ENCODE data around the gene CDC42BPG. TPM values are rescaled to one million over a fixed set of nuclear protein-coding genes. Genes with fewer than 3 reads are reported as not detected.

Gene CDC42BPG
- total RNA-seq, 1 donor from 2014 or later: under 0.01 TPM

DNA sequence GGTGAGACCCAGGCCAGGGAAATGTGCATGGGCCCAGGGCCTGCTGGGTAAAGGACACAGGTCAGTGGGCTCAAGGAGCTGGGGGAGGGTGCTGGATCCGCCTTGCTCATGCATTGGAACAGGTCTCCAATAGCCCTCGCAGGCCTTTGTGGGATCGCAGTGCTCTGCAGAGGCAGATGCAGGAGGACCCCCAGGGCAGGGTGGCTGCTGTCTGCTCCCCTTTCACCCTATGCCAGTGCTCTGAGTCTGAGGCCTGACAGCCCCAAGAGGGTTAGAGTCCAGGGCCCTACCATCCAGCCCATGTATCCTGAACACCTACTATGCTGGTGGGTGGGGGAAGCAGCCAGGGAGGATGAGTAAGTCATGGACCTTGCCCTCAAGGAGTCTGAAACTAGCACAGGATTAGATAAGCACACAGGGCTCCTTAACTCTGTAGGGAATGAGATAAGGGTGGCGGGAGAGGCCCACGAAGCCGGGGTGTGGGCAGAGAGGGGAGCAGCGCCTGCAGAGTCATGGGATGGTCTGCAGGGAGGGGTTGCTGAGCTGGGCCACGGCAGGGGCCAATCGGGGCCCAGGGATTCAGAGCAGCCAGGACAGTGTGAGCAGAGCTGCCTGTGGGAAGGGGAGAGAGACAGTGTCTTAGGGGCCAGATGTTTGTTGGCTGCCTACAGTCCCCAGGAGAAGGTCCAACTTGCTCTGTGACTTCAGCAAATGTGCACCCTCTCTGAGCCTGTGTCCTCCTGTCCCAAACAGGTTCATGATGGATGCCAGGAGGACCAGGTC is 44.5 kb upstream of the CDC42BPG start:
- H3K27me3 ChIP-seq (ENCODE audit: control insufficient read depth in 3 of 3, insufficient read depth in 3 of 3, low read length in 3 of 3): no peaks in the 10 kb centered on the region
- H3K4me1 ChIP-seq (ENCODE audit: control insufficient read depth in 3 of 3, insufficient read depth in 3 of 3, low read length in 3 of 3): peaks cover 7 to 18% (median 13%) of the 10 kb centered on the region in 3 donors
- H3K4me3 ChIP-seq (ENCODE audit: low read length in 3 of 3): no peak overlapping the region
- H3K36me3 ChIP-seq (ENCODE audit: control insufficient read depth in 3 of 3, insufficient read depth in 3 of 3, low read length in 3 of 3): no peaks in the 10 kb centered on the region
- H3K9ac ChIP-seq (ENCODE audit: low read depth in 1 of 3, low read length in 3 of 3): no peak overlapping the region
- H3K27ac ChIP-seq (ENCODE audit: low read depth, low read length): no peak overlapping the region
- H3K9me3 ChIP-seq (ENCODE audit: control insufficient read depth in 3 of 3, low read length in 3 of 3): no peaks in the 10 kb centered on the region

DNA sequence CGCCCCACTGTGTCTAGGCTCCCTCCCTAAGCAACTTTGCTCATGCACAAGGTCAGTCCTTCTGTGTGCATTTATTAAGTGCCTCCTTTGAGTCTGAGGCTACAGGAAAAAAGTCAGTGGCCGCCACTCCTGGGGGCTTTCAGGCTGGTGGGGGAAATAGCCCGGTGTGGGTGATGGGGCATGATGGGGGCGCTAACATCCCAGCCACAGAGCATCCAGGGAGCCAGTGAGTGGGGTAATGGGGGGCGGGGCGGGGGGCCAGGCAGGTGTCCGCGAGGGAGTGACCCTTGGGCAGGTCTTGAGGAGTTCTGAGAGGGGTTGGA is 43.9 kb upstream of the CDC42BPG start:
- Histone ChIP-seq H3K4me1 (ENCODE audit: control insufficient read depth in 3 of 3, insufficient read depth in 3 of 3, low read length in 3 of 3) (peaks cover 7 to 19% (median 11%) of the 10 kb centered on the region in 3 donors), H3K27me3 (ENCODE audit: control insufficient read depth in 3 of 3, insufficient read depth in 3 of 3, low read length in 3 of 3) (no peaks in the 10 kb centered on the region), H3K9me3 (ENCODE audit: control insufficient read depth in 3 of 3, low read length in 3 of 3) (no peaks in the 10 kb centered on the region), H3K27ac (ENCODE audit: low read depth, low read length) (no peak overlapping the region), H3K9ac (ENCODE audit: low read depth in 1 of 3, low read length in 3 of 3) (peak overlapping the region in 2 of 3 donors; percentile 27 to 69), H3K4me3 (ENCODE audit: low read length in 3 of 3) (peak overlapping the region in 2 of 3 donors; percentile 52 to 67), H3K36me3 (ENCODE audit: control insufficient read depth in 3 of 3, insufficient read depth in 3 of 3, low read length in 3 of 3) (no peaks in the 10 kb centered on the region)

DNA sequence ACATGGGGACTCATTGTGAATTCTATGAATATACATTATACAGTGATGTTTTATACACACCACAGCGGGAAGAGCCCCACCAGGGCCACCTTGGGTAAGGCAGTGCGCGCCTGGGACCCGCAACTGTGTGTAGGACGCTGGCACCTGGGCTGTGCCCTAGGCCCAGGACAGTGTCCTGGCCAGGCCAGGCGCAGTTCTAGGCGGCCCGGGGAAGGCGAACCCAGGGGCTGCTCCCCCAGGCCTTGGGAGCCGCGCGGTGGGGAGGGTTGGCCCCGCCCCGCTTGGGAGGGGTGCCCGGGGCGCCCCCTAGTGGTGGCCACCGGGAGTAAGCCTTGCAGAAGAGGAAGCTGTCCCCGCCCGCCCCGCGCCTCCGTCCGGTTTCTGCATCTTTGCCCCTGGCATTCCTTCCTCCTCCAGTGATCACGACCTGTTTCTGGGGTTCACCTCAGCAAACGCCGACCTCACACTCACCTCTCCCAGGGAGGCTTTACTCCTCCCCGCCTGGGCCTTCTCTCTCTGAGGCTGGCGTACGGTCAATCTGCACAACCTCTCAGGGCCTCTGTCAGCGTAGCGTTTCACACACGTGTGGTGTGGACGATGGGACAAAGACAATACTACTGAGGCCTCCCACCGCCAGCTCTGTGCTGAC is 43.4 kb upstream of the CDC42BPG start:
- H3K9ac ChIP-seq (ENCODE audit: low read depth in 1 of 3, low read length in 3 of 3): peak overlapping the region in 2 of 3 donors; percentile 51 to 69
- H3K36me3 ChIP-seq (ENCODE audit: control insufficient read depth in 3 of 3, insufficient read depth in 3 of 3, low read length in 3 of 3): no peaks in the 10 kb centered on the region
- H3K27me3 ChIP-seq (ENCODE audit: control insufficient read depth in 3 of 3, insufficient read depth in 3 of 3, low read length in 3 of 3): no peaks in the 10 kb centered on the region
- H3K4me3 ChIP-seq (ENCODE audit: low read length in 3 of 3): peak overlapping the region; percentile 52 to 67 (median 52)
- H3K27ac ChIP-seq (ENCODE audit: low read depth, low read length): peak overlapping the region; percentile 27
- H3K9me3 ChIP-seq (ENCODE audit: control insufficient read depth in 3 of 3, low read length in 3 of 3): no peaks in the 10 kb centered on the region
- H3K4me1 ChIP-seq (ENCODE audit: control insufficient read depth in 3 of 3, insufficient read depth in 3 of 3, low read length in 3 of 3): peaks cover 7 to 21% (median 11%) of the 10 kb centered on the region in 3 donors

DNA sequence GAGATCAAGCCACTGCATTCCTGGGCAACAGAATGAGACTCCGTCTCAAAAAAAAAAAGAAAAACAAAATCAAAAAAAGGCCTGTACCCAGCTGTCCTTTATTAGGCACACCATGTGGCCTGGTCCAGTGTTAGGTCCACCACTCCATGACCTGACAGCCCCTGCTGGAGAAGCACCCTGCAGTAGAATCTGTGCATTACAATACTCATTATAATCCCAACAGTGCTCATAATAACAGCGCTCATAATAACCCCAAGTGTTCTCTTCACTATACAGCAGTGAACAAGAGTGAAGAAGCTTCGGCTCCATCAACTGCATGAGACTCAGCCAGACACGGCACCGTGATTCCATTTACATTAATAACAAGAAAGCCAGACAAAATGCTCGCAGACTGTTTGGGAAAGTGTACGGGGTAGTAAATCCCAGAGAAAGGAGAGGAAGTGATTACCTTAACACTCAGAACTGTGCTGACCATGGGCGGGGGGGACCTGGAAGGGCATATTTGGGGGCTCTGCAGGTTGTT is 42.8 kb upstream of the CDC42BPG start:
- Histone ChIP-seq H3K36me3 (ENCODE audit: control insufficient read depth in 3 of 3, insufficient read depth in 3 of 3, low read length in 3 of 3) (no peaks in the 10 kb centered on the region), H3K9ac (ENCODE audit: low read depth in 1 of 3, low read length in 3 of 3) (peak overlapping the region in 1 of 3 donors; percentile 69), H3K4me3 (ENCODE audit: low read length in 3 of 3) (peak overlapping the region in 1 of 3 donors; percentile 52), H3K27ac (ENCODE audit: low read depth, low read length) (peak overlapping the region; percentile 27), H3K27me3 (ENCODE audit: control insufficient read depth in 3 of 3, insufficient read depth in 3 of 3, low read length in 3 of 3) (no peaks in the 10 kb centered on the region), H3K9me3 (ENCODE audit: control insufficient read depth in 3 of 3, low read length in 3 of 3) (no peaks in the 10 kb centered on the region), H3K4me1 (ENCODE audit: control insufficient read depth in 3 of 3, insufficient read depth in 3 of 3, low read length in 3 of 3) (peaks cover 7 to 18% (median 11%) of the 10 kb centered on the region in 3 donors)

DNA sequence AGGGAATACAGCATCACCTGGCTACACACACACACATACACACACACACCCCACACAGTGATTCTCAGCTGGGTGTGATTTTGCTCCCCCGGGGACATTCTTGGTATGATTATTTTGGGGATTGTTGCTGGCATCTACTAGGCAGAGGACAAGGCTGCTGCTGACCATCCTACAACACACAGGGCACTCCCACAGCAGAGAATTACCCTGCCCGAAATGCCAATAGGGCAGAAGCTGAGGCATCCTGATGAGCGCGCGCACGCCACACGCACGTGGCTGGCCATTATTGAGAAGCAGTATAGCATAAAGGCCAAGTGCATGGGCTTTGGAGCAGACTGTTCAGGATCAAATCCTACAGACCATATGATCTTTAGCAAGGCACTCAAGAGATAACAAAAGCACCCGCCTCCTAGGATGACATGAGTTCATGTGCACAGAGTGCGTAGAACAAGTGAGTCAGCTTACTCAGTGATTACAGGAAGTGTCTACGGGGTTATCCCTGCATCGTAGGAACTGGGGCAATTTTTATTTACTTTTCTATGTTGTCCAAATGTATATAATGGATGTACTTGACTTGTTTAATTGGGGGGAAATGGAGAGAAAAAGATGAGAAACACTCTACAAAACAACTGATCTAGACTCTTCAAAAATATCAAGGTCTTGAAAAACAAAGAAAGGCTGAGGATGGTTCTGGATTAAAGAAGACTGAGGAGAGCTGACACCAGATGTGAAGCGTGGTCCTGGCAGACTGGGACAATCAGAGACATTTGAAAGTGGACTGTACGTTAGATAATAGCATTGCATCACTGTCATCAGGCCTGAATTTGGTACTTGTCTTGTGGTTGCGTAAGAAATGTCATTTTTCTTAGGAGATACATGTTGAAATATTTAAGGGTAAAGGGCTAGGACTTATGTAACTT is 41.2 kb upstream of the CDC42BPG start:
- H3K27me3 ChIP-seq (ENCODE audit: control insufficient read depth in 3 of 3, insufficient read depth in 3 of 3, low read length in 3 of 3): no peaks in the 10 kb centered on the region
- H3K36me3 ChIP-seq (ENCODE audit: control insufficient read depth in 3 of 3, insufficient read depth in 3 of 3, low read length in 3 of 3): no peaks in the 10 kb centered on the region
- no peak overlapping the region for H3K4me3 ChIP-seq (ENCODE audit: low read length in 3 of 3)
- H3K9ac ChIP-seq (ENCODE audit: low read depth in 1 of 3, low read length in 3 of 3): no peak overlapping the region
- peaks cover 10 to 21% (median 12%) of the 10 kb centered on the region in 3 donors for H3K4me1 ChIP-seq (ENCODE audit: control insufficient read depth in 3 of 3, insufficient read depth in 3 of 3, low read length in 3 of 3)
- no peaks in the 10 kb centered on the region for H3K9me3 ChIP-seq (ENCODE audit: control insufficient read depth in 3 of 3, low read length in 3 of 3)
- H3K27ac ChIP-seq (ENCODE audit: low read depth, low read length): no peak overlapping the region

DNA sequence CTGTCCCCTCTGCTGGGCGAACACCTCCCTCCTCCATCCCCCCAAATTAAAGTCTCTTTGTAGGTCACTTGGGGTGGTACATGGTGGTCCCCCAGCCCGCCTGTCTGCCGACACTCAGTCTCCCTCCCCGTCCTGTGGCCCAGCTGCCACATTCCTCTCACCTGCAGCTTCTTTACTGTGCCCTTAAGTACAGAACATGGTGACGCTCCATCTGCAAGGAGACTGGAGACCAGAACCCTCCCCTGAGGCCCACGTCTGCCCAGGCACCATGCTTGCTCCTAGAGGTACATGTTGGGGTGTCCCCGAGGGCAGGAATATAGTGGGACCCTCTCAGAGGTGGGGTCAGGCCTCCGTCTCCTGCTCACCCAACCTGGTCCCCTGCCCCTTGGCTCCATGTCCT is 39.6 kb upstream of the CDC42BPG start:
- H3K4me3 ChIP-seq (ENCODE audit: low read length in 3 of 3): no peak overlapping the region
- H3K9ac ChIP-seq (ENCODE audit: low read depth in 1 of 3, low read length in 3 of 3): no peak overlapping the region
- peaks cover 24 to 31% (median 25%) of the 10 kb centered on the region in 3 donors for H3K4me1 ChIP-seq (ENCODE audit: control insufficient read depth in 3 of 3, insufficient read depth in 3 of 3, low read length in 3 of 3)
- H3K27ac ChIP-seq (ENCODE audit: low read depth, low read length): no peak overlapping the region
- H3K36me3 ChIP-seq (ENCODE audit: control insufficient read depth in 3 of 3, insufficient read depth in 3 of 3, low read length in 3 of 3): no peaks in the 10 kb centered on the region
- H3K9me3 ChIP-seq (ENCODE audit: control insufficient read depth in 3 of 3, low read length in 3 of 3): no peaks in the 10 kb centered on the region
- H3K27me3 ChIP-seq (ENCODE audit: control insufficient read depth in 3 of 3, insufficient read depth in 3 of 3, low read length in 3 of 3): no peaks in the 10 kb centered on the region

DNA sequence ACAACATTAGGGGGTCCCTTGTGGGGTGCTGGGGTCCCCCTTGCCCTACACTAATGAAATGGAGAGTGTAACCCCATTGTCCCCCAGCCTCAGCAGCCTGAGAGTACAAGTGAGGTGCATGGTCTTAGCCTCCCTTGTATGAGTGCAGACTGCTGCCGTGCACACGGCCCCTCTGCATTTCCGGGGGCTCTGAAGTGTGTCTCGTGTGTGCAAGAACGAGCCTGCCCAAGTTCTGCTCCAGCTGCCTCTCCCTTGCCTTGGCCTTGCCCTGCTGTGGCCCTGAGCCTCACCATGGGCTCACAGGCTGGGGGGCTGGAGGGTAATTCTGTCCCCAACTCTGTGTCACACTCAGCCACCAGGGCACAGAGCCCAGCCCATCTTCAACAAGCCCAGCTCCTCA is 39.1 kb upstream of the CDC42BPG start:
- no peaks in the 10 kb centered on the region for H3K27me3 ChIP-seq (ENCODE audit: control insufficient read depth in 3 of 3, insufficient read depth in 3 of 3, low read length in 3 of 3)
- no peak overlapping the region for H3K27ac ChIP-seq (ENCODE audit: low read depth, low read length)
- H3K4me1 ChIP-seq (ENCODE audit: control insufficient read depth in 3 of 3, insufficient read depth in 3 of 3, low read length in 3 of 3): peaks cover 25 to 33% (median 27%) of the 10 kb centered on the region in 3 donors
- no peak overlapping the region for H3K4me3 ChIP-seq (ENCODE audit: low read length in 3 of 3)
- no peaks in the 10 kb centered on the region for H3K36me3 ChIP-seq (ENCODE audit: control insufficient read depth in 3 of 3, insufficient read depth in 3 of 3, low read length in 3 of 3)
- no peaks in the 10 kb centered on the region for H3K9me3 ChIP-seq (ENCODE audit: control insufficient read depth in 3 of 3, low read length in 3 of 3)
- H3K9ac ChIP-seq (ENCODE audit: low read depth in 1 of 3, low read length in 3 of 3): no peak overlapping the region

DNA sequence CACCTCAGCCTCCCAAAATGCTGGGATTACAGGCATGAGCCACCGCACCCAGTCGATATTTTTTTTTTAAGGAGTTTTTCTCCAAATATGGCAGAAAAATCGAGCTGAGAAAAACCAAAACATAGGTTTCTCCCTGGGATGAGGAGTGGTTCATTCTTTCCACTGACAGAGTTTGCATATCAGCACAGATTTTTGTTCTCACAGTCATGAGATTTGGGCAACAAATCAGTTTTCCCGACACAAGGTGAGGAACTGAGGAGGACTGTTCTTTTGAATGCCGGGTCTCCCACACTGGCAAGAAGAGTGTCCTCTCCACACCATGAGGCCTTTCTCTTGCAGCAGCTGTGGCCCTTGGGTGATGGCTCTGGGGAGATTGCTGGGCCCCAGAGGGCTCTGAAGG is 37.8 kb upstream of the CDC42BPG start:
- Histone ChIP-seq H3K4me3 (ENCODE audit: low read length in 3 of 3) (no peak overlapping the region), H3K27me3 (ENCODE audit: control insufficient read depth in 3 of 3, insufficient read depth in 3 of 3, low read length in 3 of 3) (no peaks in the 10 kb centered on the region), H3K9ac (ENCODE audit: low read depth in 1 of 3, low read length in 3 of 3) (peak overlapping the region in 1 of 3 donors; percentile 25), H3K36me3 (ENCODE audit: control insufficient read depth in 3 of 3, insufficient read depth in 3 of 3, low read length in 3 of 3) (no peaks in the 10 kb centered on the region), H3K9me3 (ENCODE audit: control insufficient read depth in 3 of 3, low read length in 3 of 3) (no peaks in the 10 kb centered on the region), H3K27ac (ENCODE audit: low read depth, low read length) (no peak overlapping the region), H3K4me1 (ENCODE audit: control insufficient read depth in 3 of 3, insufficient read depth in 3 of 3, low read length in 3 of 3) (peaks cover 19 to 33% (median 27%) of the 10 kb centered on the region in 3 donors)

DNA sequence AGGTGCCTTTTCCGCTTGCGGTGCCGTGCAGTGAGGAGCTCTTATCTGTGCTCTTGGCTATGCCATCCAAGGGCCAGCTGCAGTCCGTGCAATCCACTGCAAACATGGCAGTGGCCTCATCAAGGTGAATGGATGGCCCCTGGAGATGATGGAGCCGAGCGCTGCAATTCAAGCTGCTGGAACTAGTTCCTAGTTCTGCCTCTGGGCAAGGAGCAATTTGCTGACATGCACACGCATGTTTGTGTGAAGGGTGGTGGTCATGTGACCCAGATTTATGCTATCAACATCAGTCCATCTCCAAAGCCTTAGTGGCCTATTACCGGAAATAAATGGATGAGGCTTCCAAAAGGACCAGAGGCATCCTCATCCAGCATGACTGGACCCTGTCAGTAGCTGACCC is 37.0 kb upstream of the CDC42BPG start:
- Histone ChIP-seq H3K9ac (ENCODE audit: low read depth in 1 of 3, low read length in 3 of 3) (no peak overlapping the region), H3K9me3 (ENCODE audit: control insufficient read depth in 3 of 3, low read length in 3 of 3) (no peaks in the 10 kb centered on the region), H3K4me1 (ENCODE audit: control insufficient read depth in 3 of 3, insufficient read depth in 3 of 3, low read length in 3 of 3) (peaks cover 26 to 40% (median 35%) of the 10 kb centered on the region in 3 donors), H3K27me3 (ENCODE audit: control insufficient read depth in 3 of 3, insufficient read depth in 3 of 3, low read length in 3 of 3) (no peaks in the 10 kb centered on the region), H3K27ac (ENCODE audit: low read depth, low read length) (no peak overlapping the region), H3K4me3 (ENCODE audit: low read length in 3 of 3) (no peak overlapping the region), H3K36me3 (ENCODE audit: control insufficient read depth in 3 of 3, insufficient read depth in 3 of 3, low read length in 3 of 3) (no peaks in the 10 kb centered on the region)

Data from skeletal muscle tissue (tissue), 4 donors.